GM12878 (cell line): ENCODE measurements around the gene SEPTIN11. TPM values are rescaled to one million over a fixed set of nuclear protein-coding genes. Genes with fewer than 3 reads are reported as not detected.

ENCODE experiments used
- ETV6 ChIP-seq, 2 experiments: fragments of 450-650 bp in 1 of 2; IDR thresholded peaks in 1 of 2; conservative IDR thresholded peaks in 1 of 2; 2 replicates each; pipeline ENCODE4 v1.6.1; 2014; ENCODE audit warnings: antibody characterized with exemption in 1 of 2, borderline replicate concordance in 1 of 2, low read depth in 1 of 2, mild to moderate bottlenecking in 1 of 2, moderate library complexity in 1 of 2
- FOXM1 ChIP-seq: IDR thresholded peaks from 2 replicates; pipeline ENCODE4 v1.6.1; 2012; ENCODE audit warnings: low read depth, mild to moderate bottlenecking, inconsistent platforms, low read length, moderate library complexity
- GABPA ChIP-seq: IDR thresholded peaks from 2 replicates; pipeline ENCODE4 v1.6.1; 2014; ENCODE audit warnings: antibody characterized with exemption, low read depth, mild to moderate bottlenecking, inconsistent platforms
- HDGF ChIP-seq: fragments of 450-650 bp; IDR thresholded peaks from 2 replicates; pipeline ENCODE4 v1.6.1; 2016; ENCODE audit warnings: antibody characterized with exemption
- IKZF2 ChIP-seq, 2 experiments: fragments of 450-650 bp; IDR thresholded peaks; 2 replicates each; pipeline ENCODE4 v1.6.1; 2017; ENCODE audit warnings: mild to moderate bottlenecking in 2 of 2, moderate library complexity in 2 of 2
- MEF2A ChIP-seq: IDR thresholded peaks from 2 replicates; pipeline ENCODE4 v1.6.1; 2011; ENCODE audit warnings: low read depth, mild to moderate bottlenecking, low read length, moderate library complexity; ENCODE audit not compliant: insufficient read depth
- RAD51 ChIP-seq: fragments of 450-650 bp; IDR thresholded peaks from 2 replicates; pipeline ENCODE4 v1.6.1; 2016; ENCODE audit warnings: moderate library complexity, mild to moderate bottlenecking, inconsistent platforms
- RUNX3 ChIP-seq: IDR thresholded peaks from 2 replicates; pipeline ENCODE4 v1.6.1; 2012; ENCODE audit warnings: low read length, inconsistent platforms
- SMC3 ChIP-seq: IDR thresholded peaks from 2 replicates; pipeline ENCODE4 v1.6.1; 2011; ENCODE audit warnings: low read length, improper control_type of control experiment, borderline replicate concordance
- ZNF384 ChIP-seq: IDR thresholded peaks from 2 replicates; pipeline ENCODE4 v1.6.1; 2012; ENCODE audit warnings: low read depth, mild to moderate bottlenecking, low read length, improper control_type of control experiment, borderline replicate concordance
- polyA plus RNA-seq, 11 experiments: library from polyadenylated mRNA; depleted of rRNA in 4 of 11; unstranded in 6 of 11; stranded (reverse) in 5 of 11; fragments of >200 nt; fragmentation: Nextera tagmentation in 4 of 11; fragmentation: Illumina TruSeq in 1 of 11; extraction: Ambion mirVana in 4 of 11; extraction: Trizol in 1 of 11; gene quantifications; 1 replicate in 1 of 11; 2 replicates in 10 of 11; pipeline versions ENCODE4 v1.2.1 to v1.2.3, GENCODE V29; 2011 to 2016; ENCODE audit warnings: inconsistent platforms in 2 of 11, missing spikeins in 2 of 11, low read depth in 1 of 11
- total RNA-seq, 4 experiments: library from RNA; depleted of rRNA in 3 of 4; stranded (reverse); fragments of >200 nt in 3 of 4; fragmentation: Illumina TruSeq in 1 of 4; extraction: Trizol in 1 of 4; gene quantifications; 2 replicates each; pipeline versions ENCODE4 v1.2.1 to v1.2.3, GENCODE V29; 2013 to 2021
- TF ChIP-seq, protein P1 (sequence below): IDR thresholded peaks from 2 replicates; pipeline ENCODE4 v1.6.1; 2012; ENCODE audit warnings: low read depth, low read length, improper control_type of control experiment
- TF ChIP-seq, protein P2 (sequence below): fragments of 450-650 bp; IDR thresholded peaks from 2 replicates; pipeline ENCODE4 v1.6.1; 2017; ENCODE audit warnings: low read depth, mild to moderate bottlenecking, moderate library complexity
- TF ChIP-seq, protein P3 (sequence below), 3 experiments: IDR thresholded peaks in 2 of 3; conservative IDR thresholded peaks in 1 of 3; 2 replicates each; pipeline ENCODE4 v1.5.1; 2011; ENCODE audit warnings: low read depth in 3 of 3, low read length in 3 of 3, mild to moderate bottlenecking in 3 of 3, control low read depth in 2 of 3, moderate library complexity in 2 of 3, inconsistent platforms in 1 of 3, mixed read lengths in 1 of 3; ENCODE audit not compliant: control insufficient read depth in 2 of 3, insufficient read depth in 1 of 3; ENCODE audit errors: extremely low read depth in 1 of 3

The SEPTIN11 gene
- total and polyA plus RNA-seq, 10 of the 15 experiments (the other 5 are each of a cell fraction or from before 2014, with no cell fraction given), result 24.7 to 160 (median 91.3) TPM

DNA sequence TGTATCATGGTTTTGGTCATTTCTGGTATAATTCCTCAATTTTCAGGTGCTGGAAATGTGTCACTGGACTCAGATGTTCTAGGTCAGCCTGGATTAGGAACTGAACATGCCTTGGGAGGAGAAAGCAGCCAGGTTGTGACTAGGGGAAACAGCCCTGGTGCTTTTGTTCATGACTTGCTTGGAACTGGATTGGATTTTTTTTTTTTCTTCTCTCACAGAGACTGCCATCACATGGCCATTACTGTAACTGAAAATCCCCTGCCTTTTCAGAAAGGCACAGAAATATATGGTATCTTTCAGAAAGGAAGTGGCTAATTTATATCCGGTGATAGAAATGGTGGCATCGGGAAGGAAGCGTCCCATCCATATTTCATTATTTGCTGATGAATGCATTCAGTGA lies 34.6 kb downstream of the SEPTIN11 start (continued):
- TF ChIP-seq, protein P1, sequence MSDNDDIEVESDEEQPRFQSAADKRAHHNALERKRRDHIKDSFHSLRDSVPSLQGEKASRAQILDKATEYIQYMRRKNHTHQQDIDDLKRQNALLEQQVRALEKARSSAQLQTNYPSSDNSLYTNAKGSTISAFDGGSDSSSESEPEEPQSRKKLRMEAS, result no peak
- TF ChIP-seq MEF2A, result 0 out of 2 replicates have a peak, but pooled peaks have one; percentile 27
- TF ChIP-seq, protein P2, sequence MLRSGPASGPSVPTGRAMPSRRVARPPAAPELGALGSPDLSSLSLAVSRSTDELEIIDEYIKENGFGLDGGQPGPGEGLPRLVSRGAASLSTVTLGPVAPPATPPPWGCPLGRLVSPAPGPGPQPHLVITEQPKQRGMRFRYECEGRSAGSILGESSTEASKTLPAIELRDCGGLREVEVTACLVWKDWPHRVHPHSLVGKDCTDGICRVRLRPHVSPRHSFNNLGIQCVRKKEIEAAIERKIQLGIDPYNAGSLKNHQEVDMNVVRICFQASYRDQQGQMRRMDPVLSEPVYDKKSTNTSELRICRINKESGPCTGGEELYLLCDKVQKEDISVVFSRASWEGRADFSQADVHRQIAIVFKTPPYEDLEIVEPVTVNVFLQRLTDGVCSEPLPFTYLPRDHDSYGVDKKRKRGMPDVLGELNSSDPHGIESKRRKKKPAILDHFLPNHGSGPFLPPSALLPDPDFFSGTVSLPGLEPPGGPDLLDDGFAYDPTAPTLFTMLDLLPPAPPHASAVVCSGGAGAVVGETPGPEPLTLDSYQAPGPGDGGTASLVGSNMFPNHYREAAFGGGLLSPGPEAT, result peak; percentile 65
- peak; percentile 89 for TF ChIP-seq ZNF384
- TF ChIP-seq RUNX3, result peak; percentile 56
- 0 out of 2 replicates have a peak, but pooled peaks have one; percentile 15 for TF ChIP-seq FOXM1
- peak; percentile 61 to 74 for TF ChIP-seq IKZF2 (IDR thresholded peaks at IDR 0.05)
- TF ChIP-seq GABPA, result peak; percentile 53; the same call in 1 of the 2 replicates
- peak; percentile 70; the same call in 1 of the 2 replicates for TF ChIP-seq RAD51
- TF ChIP-seq SMC3, result peak; percentile 27; the same call in 1 of the 2 replicates
- TF ChIP-seq ETV6 (conservative IDR thresholded peaks at IDR 0.05 in 1 of 2, IDR thresholded peaks at IDR 0.05 in 1 of 2; ENCODE audit: borderline replicate concordance in 1 of 2, low read depth in 1 of 2), result peak in 1 of 2 experiments; percentile 76; a peak in 1 of 4 replicates
- no peak for TF ChIP-seq HDGF
- TF ChIP-seq, protein P3, sequence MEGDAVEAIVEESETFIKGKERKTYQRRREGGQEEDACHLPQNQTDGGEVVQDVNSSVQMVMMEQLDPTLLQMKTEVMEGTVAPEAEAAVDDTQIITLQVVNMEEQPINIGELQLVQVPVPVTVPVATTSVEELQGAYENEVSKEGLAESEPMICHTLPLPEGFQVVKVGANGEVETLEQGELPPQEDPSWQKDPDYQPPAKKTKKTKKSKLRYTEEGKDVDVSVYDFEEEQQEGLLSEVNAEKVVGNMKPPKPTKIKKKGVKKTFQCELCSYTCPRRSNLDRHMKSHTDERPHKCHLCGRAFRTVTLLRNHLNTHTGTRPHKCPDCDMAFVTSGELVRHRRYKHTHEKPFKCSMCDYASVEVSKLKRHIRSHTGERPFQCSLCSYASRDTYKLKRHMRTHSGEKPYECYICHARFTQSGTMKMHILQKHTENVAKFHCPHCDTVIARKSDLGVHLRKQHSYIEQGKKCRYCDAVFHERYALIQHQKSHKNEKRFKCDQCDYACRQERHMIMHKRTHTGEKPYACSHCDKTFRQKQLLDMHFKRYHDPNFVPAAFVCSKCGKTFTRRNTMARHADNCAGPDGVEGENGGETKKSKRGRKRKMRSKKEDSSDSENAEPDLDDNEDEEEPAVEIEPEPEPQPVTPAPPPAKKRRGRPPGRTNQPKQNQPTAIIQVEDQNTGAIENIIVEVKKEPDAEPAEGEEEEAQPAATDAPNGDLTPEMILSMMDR (IDR thresholded peaks at IDR 0.05 in 2 of 3, conservative IDR thresholded peaks at IDR 0.05 in 1 of 3; ENCODE audit: control insufficient read depth in 2 of 3, extremely low read depth in 1 of 3, insufficient read depth in 1 of 3, low read depth in 3 of 3, low read length in 3 of 3), result peak; percentile 40 to 53 (median 40); a peak in 5 of 6 replicates
